ENCODE results near the gene GTF2A2. TPM values are rescaled to one million over a fixed set of nuclear protein-coding genes. Genes with fewer than 3 reads are reported as not detected.

Gene GTF2A2
- polyA plus RNA-seq, 1 of the 3 experiments (the other 2 are of a cell fraction) = 77.4 TPM

GRCh38 chr15:59680346-59680745 lies 23.0 kb upstream of the GTF2A2 start:
- Histone ChIP-seq H3K27ac (ENCODE audit: low read depth in 2 of 2, low read length in 1 of 2) (no peak overlapping the region), H3K4me1 (ENCODE audit: control insufficient read depth in 1 of 2, insufficient read depth in 2 of 2, low read depth in 1 of 2, low read length in 1 of 2) (no peaks in the 10 kb centered on the region; a peak in 1 of 4 replicates), H3K4me2 (no peak overlapping the region), H3K9me3 (no peaks in the 10 kb centered on the region), H2AFZ (ENCODE audit: low read depth) (no peak overlapping the region), H4K20me1 (ENCODE audit: insufficient read depth) (peaks cover 49% of the 10 kb centered on the region), H3K9ac (no peak overlapping the region), H3K79me2 (ENCODE audit: insufficient read depth) (peaks cover 59% of the 10 kb centered on the region), H3K4me3 (ENCODE audit: low read depth in 2 of 2, low read length in 1 of 2) (no peak overlapping the region), H3K27me3 (ENCODE audit: insufficient read depth) (no peaks in the 10 kb centered on the region), H3K9me2 (no peaks in the 10 kb centered on the region), H3F3A (replicated peaks; ENCODE audit: insufficient read depth) (no peaks in the 10 kb centered on the region), H3K36me3 (replicated peaks in 1 of 2; ENCODE audit: control insufficient read depth in 1 of 2, insufficient read depth in 2 of 2, low read length in 1 of 2) (peaks cover 64 to 89% of the 10 kb centered on the region in 2 experiments)
- ChIA-PET POLR2A (no interaction called here), CTCF (interaction anchor here (0.9 to 2.1 kb wide), 2 partner anchors 9 to 10 kb away, joined by 3 to 4 read pairs; partner anchors contain the start of gene BNIP2)
- TF ChIP-seq, protein P1, sequence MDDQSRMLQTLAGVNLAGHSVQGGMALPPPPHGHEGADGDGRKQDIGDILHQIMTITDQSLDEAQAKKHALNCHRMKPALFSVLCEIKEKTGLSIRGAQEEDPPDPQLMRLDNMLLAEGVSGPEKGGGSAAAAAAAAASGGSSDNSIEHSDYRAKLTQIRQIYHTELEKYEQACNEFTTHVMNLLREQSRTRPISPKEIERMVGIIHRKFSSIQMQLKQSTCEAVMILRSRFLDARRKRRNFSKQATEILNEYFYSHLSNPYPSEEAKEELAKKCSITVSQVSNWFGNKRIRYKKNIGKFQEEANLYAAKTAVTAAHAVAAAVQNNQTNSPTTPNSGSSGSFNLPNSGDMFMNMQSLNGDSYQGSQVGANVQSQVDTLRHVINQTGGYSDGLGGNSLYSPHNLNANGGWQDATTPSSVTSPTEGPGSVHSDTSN (IDR thresholded peaks at IDR 0.05) = no peak
- no peak for TF ChIP-seq NFIC (IDR thresholded peaks at IDR 0.05; ENCODE audit: borderline replicate concordance)
- TF ChIP-seq RFX5 (IDR thresholded peaks at IDR 0.05; ENCODE audit: low read length) = no peak
- TF ChIP-seq TEAD4 (IDR thresholded peaks at IDR 0.05; ENCODE audit: borderline replicate concordance, insufficient read depth) = no peak
- TF ChIP-seq YY1 (IDR thresholded peaks at IDR 0.05; ENCODE audit: low read depth) = no peak
- no peak for TF ChIP-seq JUND (IDR thresholded peaks at IDR 0.05)
- TF ChIP-seq GABPA (IDR thresholded peaks at IDR 0.05; ENCODE audit: low read depth) = no peak
- TF ChIP-seq RCOR1 (IDR thresholded peaks at IDR 0.05; ENCODE audit: low read length) = no peak
- no peak for TF ChIP-seq EZH2phosphoT487 (IDR thresholded peaks at IDR 0.05; ENCODE audit: borderline replicate concordance, low read depth)
- no peak for TF ChIP-seq USF1 (IDR thresholded peaks at IDR 0.05; ENCODE audit: borderline replicate concordance, low read depth)
- 100% methylated on average over 6 of the region's 6 CpGs for WGBS (ENCODE audit: low lambda C conversion rate)
- DNase-seq = no peak

GRCh38 chr15:59678620-59679019 lies 21.3 kb upstream of the GTF2A2 start:
- no peak overlapping the region for H3K9ac ChIP-seq
- H3K27me3 ChIP-seq (ENCODE audit: insufficient read depth) = no peaks in the 10 kb centered on the region
- peaks cover 63 to 92% of the 10 kb centered on the region in 2 experiments for H3K36me3 ChIP-seq (replicated peaks in 1 of 2; ENCODE audit: control insufficient read depth in 1 of 2, insufficient read depth in 2 of 2, low read length in 1 of 2)
- H3K9me2 ChIP-seq = no peaks in the 10 kb centered on the region
- peak overlapping the region in 1 of 2 experiments; percentile 12; a peak in 1 of 4 replicates for H3K27ac ChIP-seq (ENCODE audit: low read depth in 2 of 2, low read length in 1 of 2)
- H3K4me1 ChIP-seq (ENCODE audit: control insufficient read depth in 1 of 2, insufficient read depth in 2 of 2, low read depth in 1 of 2, low read length in 1 of 2) = no peaks in the 10 kb centered on the region
- H3K4me2 ChIP-seq = no peak overlapping the region
- POLR2A ChIA-PET = no interaction called here
- H3K79me2 ChIP-seq (ENCODE audit: insufficient read depth) = peaks cover 47% of the 10 kb centered on the region
- H3K9me3 ChIP-seq = no peaks in the 10 kb centered on the region
- no peak overlapping the region for H2AFZ ChIP-seq (ENCODE audit: low read depth)
- no peak overlapping the region for H3K4me3 ChIP-seq (ENCODE audit: low read depth in 2 of 2, low read length in 1 of 2)
- CTCF ChIA-PET = no interaction called here
- WGBS (ENCODE audit: low lambda C conversion rate) = 71% methylated on average over 1 of the region's 1 CpG
- peaks cover 31% of the 10 kb centered on the region for H4K20me1 ChIP-seq (ENCODE audit: insufficient read depth)
- no peak for DNase-seq
- no peaks in the 10 kb centered on the region for H3F3A ChIP-seq (replicated peaks; ENCODE audit: insufficient read depth)
- no peak for TF ChIP-seq JUND (IDR thresholded peaks at IDR 0.05)
- no peak for TF ChIP-seq FOXM1 (IDR thresholded peaks at IDR 0.05; ENCODE audit: low read depth)
- TF ChIP-seq SIN3A (IDR thresholded peaks at IDR 0.05; ENCODE audit: borderline replicate concordance, low read depth, low read length) = no peak
- no peak for TF ChIP-seq FOSL2 (IDR thresholded peaks at IDR 0.05; ENCODE audit: borderline replicate concordance, low read depth)
- TF ChIP-seq, protein P2, sequence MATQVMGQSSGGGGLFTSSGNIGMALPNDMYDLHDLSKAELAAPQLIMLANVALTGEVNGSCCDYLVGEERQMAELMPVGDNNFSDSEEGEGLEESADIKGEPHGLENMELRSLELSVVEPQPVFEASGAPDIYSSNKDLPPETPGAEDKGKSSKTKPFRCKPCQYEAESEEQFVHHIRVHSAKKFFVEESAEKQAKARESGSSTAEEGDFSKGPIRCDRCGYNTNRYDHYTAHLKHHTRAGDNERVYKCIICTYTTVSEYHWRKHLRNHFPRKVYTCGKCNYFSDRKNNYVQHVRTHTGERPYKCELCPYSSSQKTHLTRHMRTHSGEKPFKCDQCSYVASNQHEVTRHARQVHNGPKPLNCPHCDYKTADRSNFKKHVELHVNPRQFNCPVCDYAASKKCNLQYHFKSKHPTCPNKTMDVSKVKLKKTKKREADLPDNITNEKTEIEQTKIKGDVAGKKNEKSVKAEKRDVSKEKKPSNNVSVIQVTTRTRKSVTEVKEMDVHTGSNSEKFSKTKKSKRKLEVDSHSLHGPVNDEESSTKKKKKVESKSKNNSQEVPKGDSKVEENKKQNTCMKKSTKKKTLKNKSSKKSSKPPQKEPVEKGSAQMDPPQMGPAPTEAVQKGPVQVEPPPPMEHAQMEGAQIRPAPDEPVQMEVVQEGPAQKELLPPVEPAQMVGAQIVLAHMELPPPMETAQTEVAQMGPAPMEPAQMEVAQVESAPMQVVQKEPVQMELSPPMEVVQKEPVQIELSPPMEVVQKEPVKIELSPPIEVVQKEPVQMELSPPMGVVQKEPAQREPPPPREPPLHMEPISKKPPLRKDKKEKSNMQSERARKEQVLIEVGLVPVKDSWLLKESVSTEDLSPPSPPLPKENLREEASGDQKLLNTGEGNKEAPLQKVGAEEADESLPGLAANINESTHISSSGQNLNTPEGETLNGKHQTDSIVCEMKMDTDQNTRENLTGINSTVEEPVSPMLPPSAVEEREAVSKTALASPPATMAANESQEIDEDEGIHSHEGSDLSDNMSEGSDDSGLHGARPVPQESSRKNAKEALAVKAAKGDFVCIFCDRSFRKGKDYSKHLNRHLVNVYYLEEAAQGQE (IDR thresholded peaks at IDR 0.05; ENCODE audit: low read depth, low read length) = no peak
- TF ChIP-seq GABPA (IDR thresholded peaks at IDR 0.05; ENCODE audit: low read depth) = no peak
- TF ChIP-seq TEAD4 (IDR thresholded peaks at IDR 0.05; ENCODE audit: borderline replicate concordance, insufficient read depth) = no peak
- no peak for TF ChIP-seq NRF1 (IDR thresholded peaks at IDR 0.05; ENCODE audit: low read depth, low read length)
- TF ChIP-seq, protein P3, sequence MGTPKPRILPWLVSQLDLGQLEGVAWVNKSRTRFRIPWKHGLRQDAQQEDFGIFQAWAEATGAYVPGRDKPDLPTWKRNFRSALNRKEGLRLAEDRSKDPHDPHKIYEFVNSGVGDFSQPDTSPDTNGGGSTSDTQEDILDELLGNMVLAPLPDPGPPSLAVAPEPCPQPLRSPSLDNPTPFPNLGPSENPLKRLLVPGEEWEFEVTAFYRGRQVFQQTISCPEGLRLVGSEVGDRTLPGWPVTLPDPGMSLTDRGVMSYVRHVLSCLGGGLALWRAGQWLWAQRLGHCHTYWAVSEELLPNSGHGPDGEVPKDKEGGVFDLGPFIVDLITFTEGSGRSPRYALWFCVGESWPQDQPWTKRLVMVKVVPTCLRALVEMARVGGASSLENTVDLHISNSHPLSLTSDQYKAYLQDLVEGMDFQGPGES (IDR thresholded peaks at IDR 0.05; ENCODE audit: low read depth, low read length) = no peak
- TF ChIP-seq RAD21 (IDR thresholded peaks at IDR 0.05; ENCODE audit: low read length) = no peak
- TF ChIP-seq, protein P1 (IDR thresholded peaks at IDR 0.05) = no peak
- TF ChIP-seq, protein P4, sequence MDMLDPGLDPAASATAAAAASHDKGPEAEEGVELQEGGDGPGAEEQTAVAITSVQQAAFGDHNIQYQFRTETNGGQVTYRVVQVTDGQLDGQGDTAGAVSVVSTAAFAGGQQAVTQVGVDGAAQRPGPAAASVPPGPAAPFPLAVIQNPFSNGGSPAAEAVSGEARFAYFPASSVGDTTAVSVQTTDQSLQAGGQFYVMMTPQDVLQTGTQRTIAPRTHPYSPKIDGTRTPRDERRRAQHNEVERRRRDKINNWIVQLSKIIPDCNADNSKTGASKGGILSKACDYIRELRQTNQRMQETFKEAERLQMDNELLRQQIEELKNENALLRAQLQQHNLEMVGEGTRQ (IDR thresholded peaks at IDR 0.05; ENCODE audit: borderline replicate concordance, low read depth, low read length) = no peak
- no peak for TF ChIP-seq GATA2 (CRISPR knock-in tag; IDR thresholded peaks at IDR 0.05)

Measured in SK-N-SH (cell line).